ELF-1 (cell line): Measurements from ENCODE around the gene ENPP5.

Experiments
- DNase-seq: peaks from one replicate; pipeline ENCODE4 v3.0.0-alpha.2; 2016; ENCODE audit warnings: low read depth, low spot score

ENPP5 gene

GRCh38 chr6:46170357-46171289 lies at the start of gene ENPP5:
Gene ENPP5 (minus strand): TSS chr6:46170980. CDS start chr6:46168262, 2,718 bp downstream.
- peak; percentile 93 for DNase-seq

- DNase-seq, result no peak
Measured at GRCh38 chr6:46219661-46220060, 48.9 kb upstream of the ENPP5 start.

GRCh38 chr6:46218457-46218856 lies 47.7 kb upstream of the ENPP5 start:
- DNase-seq, result no peak

- no peak for DNase-seq
Measured at GRCh38 chr6:46217671-46218131, 46.9 kb upstream of the ENPP5 start.

- DNase-seq, result no peak
Measured at GRCh38 chr6:46216879-46217278, 46.1 kb upstream of the ENPP5 start.

GRCh38 chr6:46215777-46216176 lies 45.0 kb upstream of the ENPP5 start:
- no peak for DNase-seq

- DNase-seq, result no peak
Measured at GRCh38 chr6:46215213-46215612, 44.4 kb upstream of the ENPP5 start.

GRCh38 chr6:46211917-46212316 lies 41.1 kb upstream of the ENPP5 start:
- DNase-seq, result no peak

- no peak for DNase-seq
Measured at GRCh38 chr6:46210294-46210693, 39.5 kb upstream of the ENPP5 start.

- DNase-seq, result no peak
Measured at GRCh38 chr6:46208303-46208702, 37.5 kb upstream of the ENPP5 start.

GRCh38 chr6:46207174-46207573 lies 36.4 kb upstream of the ENPP5 start:
- DNase-seq, result no peak

- DNase-seq, result no peak
Measured at GRCh38 chr6:46204880-46205650, 34.3 kb upstream of the ENPP5 start.

- no peak for DNase-seq
Measured at GRCh38 chr6:46203391-46204177, 32.8 kb upstream of the ENPP5 start.

- DNase-seq, result no peak
Measured at GRCh38 chr6:46201702-46202101, 30.9 kb upstream of the ENPP5 start.

- no peak for DNase-seq
Measured at GRCh38 chr6:46199387-46199786, 28.6 kb upstream of the ENPP5 start.

GRCh38 chr6:46191961-46192360 lies 21.2 kb upstream of the ENPP5 start:
- DNase-seq, result no peak

GRCh38 chr6:46190889-46191288 lies 20.1 kb upstream of the ENPP5 start:
- no peak for DNase-seq

- no peak for DNase-seq
Measured at GRCh38 chr6:46189726-46190125, 18.9 kb upstream of the ENPP5 start.

- DNase-seq, result no peak
Measured at GRCh38 chr6:46186583-46186982, 15.8 kb upstream of the ENPP5 start.

GRCh38 chr6:46184114-46184513 lies 13.3 kb upstream of the ENPP5 start:
- DNase-seq, result no peak

- DNase-seq, result no peak
Measured at GRCh38 chr6:46175976-46176375, 5.2 kb upstream of the ENPP5 start.

- DNase-seq, result no peak
Measured at GRCh38 chr6:46175446-46175845, 4.7 kb upstream of the ENPP5 start.
